NB4 (cell line): Measurements from ENCODE around the gene ATP2A3.

ENCODE experiments used
- DNase-seq: peaks from one replicate; pipeline ENCODE4 v3.0.0; 2010; ENCODE audit warnings: low read depth
- H3K4me3 ChIP-seq: one replicate; pipeline ENCODE4 v1.5.1; 2011; ENCODE audit warnings: mild to moderate bottlenecking, low read depth, low read length, moderate library complexity
- MYC ChIP-seq: IDR thresholded peaks from 2 replicates; pipeline ENCODE4 v1.6.1; 2011; ENCODE audit warnings: low read depth, low read length
- POLR2A ChIP-seq: IDR thresholded peaks from 2 replicates; pipeline ENCODE4 v1.6.1; 2011; ENCODE audit warnings: mild to moderate bottlenecking; ENCODE audit not compliant: insufficient read length; ENCODE audit errors: extremely low read depth
- TF ChIP-seq, protein P1 (sequence below): IDR thresholded peaks from one replicate; pipeline ENCODE4 v1.5.1; 2012; ENCODE audit warnings: low read depth, low read length
- TF ChIP-seq, protein P2 (sequence below): IDR thresholded peaks from 2 replicates; pipeline ENCODE4 v1.6.1; 2011; ENCODE audit warnings: low read depth, low read length

The ATP2A3 gene

DNA sequence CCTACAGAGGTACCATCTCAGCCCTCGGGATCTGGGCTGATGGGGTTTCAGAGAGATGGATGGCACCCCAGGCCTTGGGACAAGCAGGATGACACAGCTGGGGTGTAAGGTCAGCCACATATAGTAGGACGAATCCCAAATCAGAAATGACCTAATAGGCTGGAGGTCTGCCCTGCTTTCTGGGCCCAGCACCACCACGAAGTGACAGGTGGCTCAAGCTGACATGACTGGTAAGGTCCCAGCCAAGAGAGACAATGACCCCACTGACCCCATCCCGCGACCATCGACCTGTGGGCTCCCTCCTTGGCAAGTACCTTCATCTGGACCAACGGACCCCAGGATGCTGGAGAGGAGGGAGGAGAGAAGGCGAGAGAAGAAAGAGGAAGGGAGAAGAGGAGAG lies 87.0 kb downstream of the ATP2A3 start:
- no peak overlapping the region for H3K4me3 ChIP-seq
- DNase-seq = no peak
- TF ChIP-seq, protein P1, sequence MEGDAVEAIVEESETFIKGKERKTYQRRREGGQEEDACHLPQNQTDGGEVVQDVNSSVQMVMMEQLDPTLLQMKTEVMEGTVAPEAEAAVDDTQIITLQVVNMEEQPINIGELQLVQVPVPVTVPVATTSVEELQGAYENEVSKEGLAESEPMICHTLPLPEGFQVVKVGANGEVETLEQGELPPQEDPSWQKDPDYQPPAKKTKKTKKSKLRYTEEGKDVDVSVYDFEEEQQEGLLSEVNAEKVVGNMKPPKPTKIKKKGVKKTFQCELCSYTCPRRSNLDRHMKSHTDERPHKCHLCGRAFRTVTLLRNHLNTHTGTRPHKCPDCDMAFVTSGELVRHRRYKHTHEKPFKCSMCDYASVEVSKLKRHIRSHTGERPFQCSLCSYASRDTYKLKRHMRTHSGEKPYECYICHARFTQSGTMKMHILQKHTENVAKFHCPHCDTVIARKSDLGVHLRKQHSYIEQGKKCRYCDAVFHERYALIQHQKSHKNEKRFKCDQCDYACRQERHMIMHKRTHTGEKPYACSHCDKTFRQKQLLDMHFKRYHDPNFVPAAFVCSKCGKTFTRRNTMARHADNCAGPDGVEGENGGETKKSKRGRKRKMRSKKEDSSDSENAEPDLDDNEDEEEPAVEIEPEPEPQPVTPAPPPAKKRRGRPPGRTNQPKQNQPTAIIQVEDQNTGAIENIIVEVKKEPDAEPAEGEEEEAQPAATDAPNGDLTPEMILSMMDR = no peak
- no peak for TF ChIP-seq MYC
- TF ChIP-seq POLR2A = no peak
- TF ChIP-seq, protein P2, sequence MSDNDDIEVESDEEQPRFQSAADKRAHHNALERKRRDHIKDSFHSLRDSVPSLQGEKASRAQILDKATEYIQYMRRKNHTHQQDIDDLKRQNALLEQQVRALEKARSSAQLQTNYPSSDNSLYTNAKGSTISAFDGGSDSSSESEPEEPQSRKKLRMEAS = no peak

DNA sequence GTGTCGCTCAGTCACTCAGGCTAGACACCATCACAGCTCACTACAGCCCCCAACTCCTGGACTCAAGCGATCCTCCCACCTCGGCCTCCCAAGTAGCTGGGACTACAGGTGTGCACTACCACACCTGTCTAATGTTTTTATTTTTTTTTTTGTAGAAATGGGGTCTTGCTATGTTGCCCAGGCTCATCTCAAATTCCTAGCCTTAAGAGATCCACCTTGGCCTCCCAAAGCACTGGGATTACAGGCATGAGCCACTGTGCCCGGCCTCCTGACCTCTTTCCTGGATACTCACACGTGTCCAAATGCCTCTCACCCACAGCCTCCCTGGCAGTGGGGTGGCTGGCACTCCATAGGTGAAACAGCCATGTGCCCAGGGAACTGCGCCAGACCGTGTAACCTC lies 88.9 kb downstream of the ATP2A3 start:
- no peak overlapping the region for H3K4me3 ChIP-seq
- TF ChIP-seq, protein P2 = no peak
- TF ChIP-seq POLR2A (no peak), MYC (no peak)
- TF ChIP-seq, protein P1 = no peak
- no peak for DNase-seq
